Stimulated activated CD8-positive, alpha-beta memory T cell treated with anti-CD3 and anti-CD28 coated beads, Interleukin-15, amount 100 ng/mL, for 1 hour (primary cell): ENCODE measurements around the gene LSM5.
A peak's percentile ranks its signal among the peaks of the same experiment; 100 is the strongest.

Experiments
- DNase-seq: peaks from one replicate; pipeline ENCODE4 v3.0.0-alpha.2; 2020; ENCODE audit warnings: low read depth

LSM5 gene

GRCh38 chr7:32490127-32490796 lies at the start of gene LSM5:
Gene LSM5 (minus strand): TSS chr7:32490380. CDS start chr7:32490365, 15 bp downstream.
- peak; percentile 72 for DNase-seq

GRCh38 chr7:32539366-32539765 lies 49.2 kb upstream of the LSM5 start:
- DNase-seq: no peak

GRCh38 chr7:32537760-32538159 lies 47.6 kb upstream of the LSM5 start:
- DNase-seq: no peak

DNA sequence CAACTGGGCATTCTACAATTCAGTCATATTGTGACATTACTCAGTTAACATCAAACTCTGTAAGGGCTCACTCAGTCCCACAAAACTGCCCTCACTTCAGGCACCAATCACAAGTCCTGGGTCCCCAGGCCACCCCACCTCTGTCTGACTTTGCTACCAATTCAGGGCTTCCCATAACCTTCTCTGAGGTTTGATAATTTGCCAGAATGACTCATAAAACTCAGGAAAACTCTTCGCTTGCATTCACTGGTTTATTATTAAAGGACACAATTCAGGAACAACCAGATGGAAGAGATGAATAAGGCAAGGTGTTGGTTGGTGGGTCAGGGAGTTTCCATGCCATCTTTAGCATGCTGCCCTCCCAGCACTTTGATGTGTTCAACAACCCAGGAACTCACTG lies 46.4 kb upstream of the LSM5 start:
- DNase-seq: no peak

GRCh38 chr7:32536016-32536415 lies 45.8 kb upstream of the LSM5 start:
- no peak for DNase-seq

- DNase-seq: no peak
These were observed 45.1 kb upstream of the LSM5 start for GRCh38 chr7:32535162-32535702.

DNA sequence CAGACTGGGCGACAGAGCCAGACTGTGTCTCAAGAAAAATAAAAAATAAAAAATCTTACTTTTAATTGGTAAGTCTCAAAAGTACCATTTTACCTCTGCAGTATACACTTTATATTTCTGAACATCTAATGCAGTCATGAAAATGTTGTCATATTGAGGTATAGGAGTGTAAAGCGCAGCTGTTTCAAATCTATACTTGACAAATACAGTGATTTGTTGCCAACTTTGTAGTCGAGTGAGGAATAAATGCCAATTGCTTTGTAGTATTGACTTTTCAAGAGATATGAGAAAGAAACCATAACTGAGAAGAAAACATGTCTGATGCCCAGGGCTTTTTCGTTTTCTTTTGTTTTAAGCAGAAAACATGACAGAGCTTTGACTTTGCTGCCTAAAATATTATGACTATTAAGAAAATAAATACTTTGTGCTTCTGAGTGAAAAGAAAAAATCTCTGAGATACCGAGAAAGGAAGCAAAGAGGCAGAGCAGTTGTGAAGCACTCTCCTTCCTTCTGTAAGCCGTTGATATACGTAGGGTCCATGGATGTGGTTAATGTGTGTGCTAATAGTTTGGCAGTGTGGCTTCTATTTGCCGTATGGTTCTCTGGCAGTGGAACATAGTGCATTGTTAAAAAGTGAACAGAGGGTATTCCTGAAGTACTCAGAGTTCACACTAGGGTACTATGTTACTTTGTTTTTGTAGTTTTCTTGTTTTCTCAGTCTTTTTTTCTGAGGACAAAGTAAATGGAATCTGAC lies 43.3 kb upstream of the LSM5 start:
- DNase-seq: no peak

GRCh38 chr7:32532716-32533115 lies 42.5 kb upstream of the LSM5 start:
- no peak for DNase-seq

DNA sequence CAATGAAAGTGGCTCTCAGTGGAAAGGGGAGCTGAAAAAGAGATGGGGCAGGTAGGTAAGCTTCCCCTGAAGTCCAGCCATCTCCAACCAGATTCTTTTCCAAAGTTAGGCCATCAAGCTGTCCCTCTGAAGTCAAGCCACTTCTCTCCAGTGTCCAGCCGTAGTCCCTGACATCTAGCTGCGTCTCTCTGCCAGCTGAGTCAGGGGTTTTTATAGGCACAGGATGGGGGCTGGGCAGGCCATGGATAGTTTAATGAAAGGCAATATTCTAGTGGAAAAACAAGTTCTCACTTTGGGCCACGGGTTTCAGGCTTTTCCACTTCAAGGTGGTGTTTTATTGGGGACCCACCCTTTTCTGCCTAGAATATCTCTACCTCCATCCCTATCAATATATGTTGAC lies 41.9 kb upstream of the LSM5 start:
- no peak for DNase-seq

DNA sequence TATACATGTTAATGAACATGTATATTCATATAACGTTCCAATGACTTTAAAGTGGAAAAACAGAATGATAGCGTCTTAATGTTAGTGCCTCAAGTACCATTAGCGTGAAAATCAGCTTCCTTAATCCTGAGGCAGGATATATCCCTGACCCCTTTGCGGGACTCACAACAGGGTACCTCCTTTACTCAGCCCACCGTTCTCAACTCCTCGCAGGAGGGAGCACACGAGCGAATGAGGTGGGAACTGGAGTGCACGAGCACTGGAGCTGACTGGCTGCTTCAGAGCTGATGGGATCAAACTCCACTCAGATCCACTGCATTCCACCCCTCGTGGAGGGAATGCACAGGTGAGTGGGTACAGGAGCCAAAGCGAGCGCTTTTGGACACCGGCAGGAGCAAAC lies 41.2 kb upstream of the LSM5 start:
- no peak for DNase-seq

- DNase-seq: no peak
These were observed 35.7 kb upstream of the LSM5 start for GRCh38 chr7:32525839-32526238.

DNA sequence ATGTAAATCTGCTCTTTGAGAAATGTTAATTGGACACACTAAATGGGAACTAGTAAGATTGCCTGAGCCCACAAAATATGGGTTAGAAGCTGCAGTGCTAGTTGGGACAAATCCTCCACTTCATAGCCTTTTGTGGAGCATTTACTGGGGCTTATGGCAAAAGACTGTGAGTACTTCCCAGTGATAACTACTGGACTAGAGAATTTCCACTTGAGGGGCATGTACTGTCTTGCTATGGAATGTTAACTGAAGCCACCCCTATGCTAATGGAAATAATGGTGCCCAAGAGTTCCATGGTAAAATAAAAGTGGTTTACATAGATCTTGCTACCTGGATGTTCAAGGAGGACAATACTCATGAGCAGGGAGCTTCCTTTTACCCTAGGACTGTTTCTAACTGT lies 34.5 kb upstream of the LSM5 start:
- DNase-seq: no peak

GRCh38 chr7:32522746-32523530 lies 32.8 kb upstream of the LSM5 start:
- no peak for DNase-seq

DNA sequence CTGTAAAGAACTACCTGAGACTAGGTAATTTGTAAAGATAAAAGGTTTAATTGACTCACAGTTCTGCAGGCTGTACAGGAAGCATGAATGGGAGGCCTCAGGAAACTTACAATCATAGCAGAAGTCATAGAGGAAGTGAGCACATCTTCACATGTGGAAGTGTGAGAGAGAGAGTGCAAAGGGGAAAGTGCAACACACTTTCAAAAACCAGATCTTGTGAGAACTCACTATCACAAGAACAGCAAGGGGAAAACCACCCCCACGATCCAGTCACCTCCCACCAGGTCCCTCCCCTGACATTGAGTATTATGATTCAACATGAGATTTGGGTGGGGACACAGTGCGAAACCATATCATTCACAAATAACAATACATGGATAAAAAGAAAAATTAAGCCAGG lies 29.6 kb upstream of the LSM5 start:
- DNase-seq: no peak

GRCh38 chr7:32518534-32519140 lies 28.5 kb upstream of the LSM5 start:
- DNase-seq: no peak

GRCh38 chr7:32516551-32517100 lies 26.4 kb upstream of the LSM5 start:
- no peak for DNase-seq

- DNase-seq: no peak
These were observed 25.8 kb upstream of the LSM5 start for GRCh38 chr7:32515890-32516550.

- no peak for DNase-seq
These were observed 23.0 kb upstream of the LSM5 start for GRCh38 chr7:32513210-32513609.

- DNase-seq: no peak
These were observed 21.6 kb upstream of the LSM5 start for GRCh38 chr7:32511791-32512190.

DNA sequence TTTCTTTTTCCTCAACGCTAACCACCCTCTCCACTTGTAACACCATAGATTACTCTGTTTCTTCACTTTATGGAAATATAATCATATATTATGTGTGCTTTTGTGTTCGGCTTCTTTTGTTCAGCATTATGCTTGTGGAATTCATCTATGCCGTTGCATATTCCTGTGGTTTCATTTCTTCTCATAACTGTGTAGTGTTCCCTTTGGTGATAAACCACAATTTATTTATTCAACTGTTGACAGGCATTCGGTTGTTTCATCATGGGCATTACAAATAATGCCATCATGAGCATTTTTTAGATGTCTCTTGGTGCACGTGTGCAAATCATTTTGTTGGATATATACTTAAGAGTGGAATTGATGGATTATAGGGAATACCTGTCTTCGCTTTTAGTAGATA lies 17.2 kb upstream of the LSM5 start:
- no peak for DNase-seq

GRCh38 chr7:32506266-32507054 lies 16.3 kb upstream of the LSM5 start:
- no peak for DNase-seq
